Measurements from ENCODE around the gene SLC25A34. TPM values are rescaled to one million over a fixed set of nuclear protein-coding genes. Genes with fewer than 3 reads are reported as not detected.
A peak's percentile ranks its signal among the peaks of the same experiment; 100 is the strongest.

SLC25A34 gene
- total RNA-seq, 4 donors from 2014 or later: 0.98 to 2.6 (median 2.0) TPM

GRCh38 chr1:15700508-15700907 is 35.5 kb upstream of the SLC25A34 start:
- no peaks in the 10 kb centered on the region for H3K36me3 ChIP-seq
- DNase-seq: peak; percentile 66 to 72
- intact Hi-C loops (cut with DNase I): no loop called here
- H3K4me3 ChIP-seq (replicated peaks in 1 of 3): no peak overlapping the region
- no peak overlapping the region for H3K27ac ChIP-seq
- H3K4me1 ChIP-seq: peaks cover 12 to 42% of the 10 kb centered on the region in 2 donors
- 46 to 49% methylated on average over 6 of the region's 6 CpGs for WGBS, 2 donors
- H3K9me3 ChIP-seq: no peaks in the 10 kb centered on the region
- TF ChIP-seq POLR2A (IDR thresholded peaks at IDR 0.05) (no peak), CTCF (IDR thresholded peaks at IDR 0.05) (no peak)
- H3K27me3 ChIP-seq: no peaks in the 10 kb centered on the region

GRCh38 chr1:15701784-15702183 is 34.3 kb upstream of the SLC25A34 start:
- Histone ChIP-seq H3K4me3 (replicated peaks in 1 of 3) (no peak overlapping the region), H3K27me3 (no peaks in the 10 kb centered on the region), H3K36me3 (no peaks in the 10 kb centered on the region), H3K27ac (no peak overlapping the region), H3K9me3 (no peaks in the 10 kb centered on the region), H3K4me1 (peaks cover 12 to 46% of the 10 kb centered on the region in 2 donors)
- WGBS, 2 donors: 93 to 95% methylated on average over 6 to 8 of the region's 8 CpGs
- TF ChIP-seq POLR2A (IDR thresholded peaks at IDR 0.05) (no peak), CTCF (IDR thresholded peaks at IDR 0.05) (no peak)
- no peak for DNase-seq
- intact Hi-C loops (cut with DNase I): no loop called here

DNA sequence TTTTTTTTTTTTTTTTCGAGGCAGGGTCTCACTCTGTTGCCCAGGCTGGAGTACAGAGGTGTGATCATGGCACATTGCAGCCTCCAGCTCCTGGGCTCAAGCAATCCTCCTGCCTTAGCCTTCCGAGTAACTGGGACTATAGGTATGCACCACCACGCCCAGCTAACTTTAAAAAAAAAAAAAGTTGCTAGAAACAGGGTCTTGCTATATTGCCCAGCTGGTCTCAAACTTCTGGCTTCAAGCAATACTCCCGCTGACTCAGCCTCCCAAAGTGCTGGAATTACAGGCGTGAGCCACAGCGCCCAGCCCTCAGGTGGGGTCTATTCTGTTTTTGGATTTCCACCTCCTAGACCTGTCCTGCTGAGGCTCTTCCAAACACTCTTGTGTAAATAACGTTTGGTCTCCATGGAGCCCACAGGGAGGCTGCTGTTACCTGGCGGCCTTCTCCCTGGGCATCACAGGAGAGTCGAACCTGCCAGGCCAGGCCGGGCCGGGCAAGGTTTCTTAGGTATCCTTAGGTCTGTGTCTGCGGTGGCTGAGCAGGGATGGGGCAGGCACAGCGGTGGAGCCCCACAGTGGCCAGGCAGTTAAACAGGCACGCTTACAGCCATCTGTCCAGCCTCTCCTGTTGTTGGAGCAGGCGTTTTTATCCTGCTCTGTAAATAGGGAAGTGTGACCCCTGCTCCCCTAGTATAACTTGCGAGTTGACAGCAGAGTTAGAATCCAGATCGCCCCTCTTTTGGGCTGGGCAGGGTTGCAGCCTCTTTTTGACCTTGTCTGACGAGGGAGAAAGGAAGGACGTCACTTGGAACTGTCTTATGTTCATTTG is 33.1 kb upstream of the SLC25A34 start:
- Histone ChIP-seq H3K27me3 (no peaks in the 10 kb centered on the region), H3K36me3 (no peaks in the 10 kb centered on the region), H3K4me3 (replicated peaks in 1 of 3) (no peak overlapping the region), H3K9me3 (no peaks in the 10 kb centered on the region), H3K4me1 (peaks cover 12 to 46% of the 10 kb centered on the region in 2 donors), H3K27ac (peak overlapping the region; percentile 50 to 80 (median 75))
- intact Hi-C loops (cut with DNase I): no loop called here
- WGBS, 2 donors: 84 to 92% methylated on average over 16 to 19 of the region's 19 CpGs
- TF ChIP-seq POLR2A (IDR thresholded peaks at IDR 0.05) (no peak), CTCF (IDR thresholded peaks at IDR 0.05) (no peak)
- no peak for DNase-seq

DNA sequence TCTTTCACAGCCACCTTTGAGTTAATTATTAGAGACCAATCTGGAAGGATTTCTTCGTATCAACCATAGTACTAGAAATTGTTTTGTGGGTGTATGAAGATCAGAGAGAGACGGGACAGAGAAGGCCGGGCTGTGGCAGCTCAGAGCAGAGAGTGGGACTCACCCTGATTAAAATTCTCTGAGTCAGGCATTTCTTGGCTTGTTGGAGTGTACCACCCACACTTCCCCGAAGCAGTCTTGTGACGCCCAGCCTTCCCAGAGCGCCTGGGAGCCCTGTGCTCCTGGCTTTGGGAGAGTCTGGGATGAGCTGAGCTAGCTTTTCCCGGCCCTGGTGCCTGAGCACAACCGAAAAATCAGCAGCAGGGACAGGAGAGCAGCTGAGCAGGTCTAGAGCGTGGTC is 32.5 kb upstream of the SLC25A34 start:
- H3K9me3 ChIP-seq: no peaks in the 10 kb centered on the region
- DNase-seq: peak; percentile 36 to 40
- TF ChIP-seq POLR2A (IDR thresholded peaks at IDR 0.05) (peak in 1 of 2 donors; percentile 16), CTCF (IDR thresholded peaks at IDR 0.05) (no peak)
- intact Hi-C loops (cut with DNase I): no loop called here
- WGBS, 2 donors: 63 to 67% methylated on average over 7 to 9 of the region's 9 CpGs
- no peaks in the 10 kb centered on the region for H3K36me3 ChIP-seq
- no peak overlapping the region for H3K4me3 ChIP-seq (replicated peaks in 1 of 3)
- peaks cover 12 to 46% of the 10 kb centered on the region in 2 donors for H3K4me1 ChIP-seq
- peak overlapping the region; percentile 50 to 80 (median 75) for H3K27ac ChIP-seq
- no peaks in the 10 kb centered on the region for H3K27me3 ChIP-seq

DNA sequence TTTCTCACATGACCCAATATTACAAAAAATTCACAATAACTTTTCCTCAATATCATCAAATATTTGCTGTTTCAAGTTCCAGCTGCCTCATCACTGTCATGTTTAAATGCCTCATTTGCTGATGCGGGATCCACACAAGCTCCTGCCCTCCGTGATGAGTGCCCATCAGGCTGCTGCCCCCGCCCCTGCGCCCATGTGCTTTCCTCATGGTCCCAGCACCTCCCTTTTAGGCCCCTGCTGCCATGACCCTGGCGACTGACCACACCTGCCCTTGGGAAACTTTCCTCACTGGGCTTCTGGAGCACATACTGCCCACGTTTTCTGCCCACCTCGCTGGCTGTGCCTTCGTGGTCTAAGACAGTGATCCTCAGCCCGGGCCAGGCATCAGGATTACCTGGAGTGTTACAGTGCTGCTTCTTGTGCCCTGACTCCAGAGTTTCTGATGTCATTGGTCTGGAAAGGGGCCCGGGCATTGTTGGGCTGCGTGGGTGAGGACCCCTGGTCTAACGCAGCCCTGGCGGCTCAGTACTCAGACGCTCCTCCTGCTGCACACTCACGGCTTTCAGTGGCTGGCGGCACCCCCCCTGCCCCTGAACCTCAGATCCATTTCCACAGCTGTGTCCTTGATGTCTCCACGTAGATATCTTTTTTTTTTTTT is 31.4 kb upstream of the SLC25A34 start:
- Histone ChIP-seq H3K27ac (peak overlapping the region in 2 of 3 donors; percentile 75 to 80), H3K4me3 (replicated peaks in 1 of 3) (no peak overlapping the region), H3K27me3 (no peaks in the 10 kb centered on the region), H3K36me3 (no peaks in the 10 kb centered on the region), H3K4me1 (peaks cover 12 to 45% of the 10 kb centered on the region in 2 donors), H3K9me3 (no peaks in the 10 kb centered on the region)
- WGBS, 2 donors: 90 to 94% methylated on average over 17 of the region's 17 CpGs
- TF ChIP-seq CTCF (IDR thresholded peaks at IDR 0.05) (no peak), POLR2A (IDR thresholded peaks at IDR 0.05) (no peak)
- intact Hi-C loops (cut with DNase I): no loop called here
- no peak for DNase-seq

All from thyroid gland (tissue), 4 donors.